ENCODE results near the gene MAPT. TPM values are rescaled to one million over a fixed set of nuclear protein-coding genes. Genes with fewer than 3 reads are reported as not detected.

MAPT gene
- total RNA-seq, 1 donor from 2014 or later = 3.5 TPM

DNA sequence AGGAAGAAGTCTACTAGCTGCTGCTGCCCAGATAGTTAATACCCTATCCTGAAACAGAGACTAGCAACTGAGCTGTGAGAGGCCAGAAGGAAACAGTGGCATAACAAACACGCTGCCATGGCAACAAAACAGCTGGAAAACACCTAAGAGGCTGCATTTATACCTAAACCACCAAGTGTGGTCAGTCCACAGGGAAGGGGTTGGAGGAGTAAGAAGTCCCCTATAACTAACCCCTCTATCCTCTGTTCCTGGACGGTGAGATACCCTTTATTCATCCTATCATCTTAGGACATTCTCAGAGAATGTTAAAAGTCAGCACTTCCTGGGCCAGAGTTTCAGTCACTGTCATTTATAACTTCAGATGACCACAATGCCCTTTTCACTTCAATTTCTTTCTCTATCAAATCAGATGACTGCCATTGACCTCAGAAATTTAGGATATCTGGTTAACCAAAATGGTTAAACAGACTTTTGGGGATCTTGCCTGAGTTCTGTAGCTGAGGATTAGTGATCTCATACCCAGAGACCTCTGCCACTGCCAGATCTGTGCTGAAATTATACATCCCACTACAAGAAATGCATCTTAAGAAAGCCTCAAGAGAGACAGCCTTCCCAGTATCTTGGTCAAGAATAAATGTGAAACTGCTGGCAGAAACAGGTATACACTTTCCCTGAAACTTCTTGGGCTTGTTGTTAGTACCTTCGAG, 140.9 kb downstream of the MAPT start:
- no peaks in the 10 kb centered on the region for H3K27me3 Mint-ChIP-seq
- TF ChIP-seq, protein P1, sequence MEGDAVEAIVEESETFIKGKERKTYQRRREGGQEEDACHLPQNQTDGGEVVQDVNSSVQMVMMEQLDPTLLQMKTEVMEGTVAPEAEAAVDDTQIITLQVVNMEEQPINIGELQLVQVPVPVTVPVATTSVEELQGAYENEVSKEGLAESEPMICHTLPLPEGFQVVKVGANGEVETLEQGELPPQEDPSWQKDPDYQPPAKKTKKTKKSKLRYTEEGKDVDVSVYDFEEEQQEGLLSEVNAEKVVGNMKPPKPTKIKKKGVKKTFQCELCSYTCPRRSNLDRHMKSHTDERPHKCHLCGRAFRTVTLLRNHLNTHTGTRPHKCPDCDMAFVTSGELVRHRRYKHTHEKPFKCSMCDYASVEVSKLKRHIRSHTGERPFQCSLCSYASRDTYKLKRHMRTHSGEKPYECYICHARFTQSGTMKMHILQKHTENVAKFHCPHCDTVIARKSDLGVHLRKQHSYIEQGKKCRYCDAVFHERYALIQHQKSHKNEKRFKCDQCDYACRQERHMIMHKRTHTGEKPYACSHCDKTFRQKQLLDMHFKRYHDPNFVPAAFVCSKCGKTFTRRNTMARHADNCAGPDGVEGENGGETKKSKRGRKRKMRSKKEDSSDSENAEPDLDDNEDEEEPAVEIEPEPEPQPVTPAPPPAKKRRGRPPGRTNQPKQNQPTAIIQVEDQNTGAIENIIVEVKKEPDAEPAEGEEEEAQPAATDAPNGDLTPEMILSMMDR (conservative IDR thresholded peaks at IDR 0.05) = no peak
- DNase-seq (ENCODE audit: extremely low spot score, unreplicated experiment) = no peak
- no peaks in the 10 kb centered on the region for H3K4me1 Mint-ChIP-seq (ENCODE audit: unreplicated experiment)
- no peaks in the 10 kb centered on the region for H3K9me3 Mint-ChIP-seq
- peaks cover 38% of the 10 kb centered on the region for H3K36me3 Mint-ChIP-seq
- peak overlapping the region; percentile 1 for H3K27ac Mint-ChIP-seq
- no peak overlapping the region for H3K4me3 Mint-ChIP-seq

DNA sequence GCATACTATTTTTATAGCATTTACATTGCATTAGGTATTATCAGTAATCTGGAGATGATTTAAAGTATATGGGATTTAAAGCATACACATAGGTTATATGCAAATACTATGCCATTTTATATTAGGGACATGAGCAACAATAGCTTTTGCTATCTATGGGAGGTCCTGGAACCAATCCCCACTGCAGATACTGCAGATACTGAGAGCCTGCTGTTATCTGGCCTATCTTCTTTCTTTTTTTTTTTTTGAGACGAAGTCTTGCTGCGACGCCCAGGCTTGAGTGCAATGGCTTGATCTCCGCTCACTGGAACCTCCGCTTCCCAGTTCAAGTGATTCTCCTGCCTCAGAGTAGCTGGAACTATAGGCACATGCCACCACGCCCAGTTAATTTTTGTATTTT, 142.1 kb downstream of the MAPT start:
- Mint-ChIP-seq H3K9me3 (no peaks in the 10 kb centered on the region), H3K4me3 (no peak overlapping the region), H3K27me3 (no peaks in the 10 kb centered on the region), H3K27ac (no peak overlapping the region), H3K36me3 (peaks cover 30% of the 10 kb centered on the region), H3K4me1 (ENCODE audit: unreplicated experiment) (no peaks in the 10 kb centered on the region)
- TF ChIP-seq, protein P1 (conservative IDR thresholded peaks at IDR 0.05) = no peak
- no peak for DNase-seq (ENCODE audit: extremely low spot score, unreplicated experiment)

- no peaks in the 10 kb centered on the region for H3K27me3 Mint-ChIP-seq
- H3K4me1 Mint-ChIP-seq (ENCODE audit: unreplicated experiment) = no peaks in the 10 kb centered on the region
- H3K36me3 Mint-ChIP-seq = peaks cover 23% of the 10 kb centered on the region
- TF ChIP-seq, protein P1 (conservative IDR thresholded peaks at IDR 0.05) = no peak
- H3K9me3 Mint-ChIP-seq = no peaks in the 10 kb centered on the region
- no peak for DNase-seq (ENCODE audit: extremely low spot score, unreplicated experiment)
- H3K4me3 Mint-ChIP-seq = no peak overlapping the region
- H3K27ac Mint-ChIP-seq = peak overlapping the region; percentile 1
Observed at GRCh38 chr17:46037722-46038255, 143.4 kb downstream of the MAPT start.

DNA sequence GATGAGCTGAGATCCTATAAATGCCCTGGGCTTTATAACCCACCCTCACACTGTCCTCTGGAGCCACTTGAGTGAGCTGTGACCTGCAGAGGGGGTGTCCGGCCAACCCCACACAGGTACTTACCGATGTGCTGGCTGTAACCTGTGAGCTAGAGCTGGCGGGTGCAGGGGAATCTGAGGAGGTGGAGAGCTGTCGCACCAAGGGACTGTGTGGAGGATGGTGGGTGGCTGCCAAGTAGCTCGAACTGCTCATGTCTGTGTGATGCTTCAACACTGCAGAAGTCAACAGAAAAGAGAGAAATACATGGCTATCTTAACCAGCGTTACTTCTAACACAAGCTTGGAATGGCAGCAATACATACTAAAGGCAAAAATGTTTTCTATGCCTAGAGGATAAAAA, 144.1 kb downstream of the MAPT start:
- peaks cover 26% of the 10 kb centered on the region for H3K36me3 Mint-ChIP-seq
- H3K4me1 Mint-ChIP-seq (ENCODE audit: unreplicated experiment) = peaks cover 3% of the 10 kb centered on the region
- H3K4me3 Mint-ChIP-seq = no peak overlapping the region
- no peaks in the 10 kb centered on the region for H3K9me3 Mint-ChIP-seq
- H3K27ac Mint-ChIP-seq = peak overlapping the region; percentile 1
- no peak for DNase-seq (ENCODE audit: extremely low spot score, unreplicated experiment)
- TF ChIP-seq, protein P1 (conservative IDR thresholded peaks at IDR 0.05) = no peak
- H3K27me3 Mint-ChIP-seq = no peaks in the 10 kb centered on the region

DNA sequence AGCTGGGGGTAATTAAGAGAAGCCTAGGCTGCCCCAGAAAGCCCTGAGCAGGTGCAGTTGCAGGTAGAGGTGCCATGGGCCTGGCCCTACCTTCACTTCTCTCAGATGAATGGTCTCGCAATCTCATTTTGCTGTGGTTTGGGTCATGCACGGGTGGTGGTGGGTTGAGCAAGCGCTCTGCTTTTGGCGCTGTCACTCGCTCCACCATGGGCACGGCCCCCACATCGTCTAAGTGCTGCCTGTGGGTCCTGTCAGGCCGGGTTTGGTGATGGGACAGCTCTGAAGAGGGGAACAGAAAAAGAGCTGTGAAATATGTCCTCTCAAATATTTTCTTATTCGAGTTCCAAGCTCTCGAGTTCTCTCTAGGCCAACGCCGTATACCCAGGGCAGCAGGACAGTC, 144.6 kb downstream of the MAPT start:
- no peak overlapping the region for H3K27ac Mint-ChIP-seq
- H3K36me3 Mint-ChIP-seq = peaks cover 30% of the 10 kb centered on the region
- TF ChIP-seq, protein P1 (conservative IDR thresholded peaks at IDR 0.05) = no peak
- no peak for DNase-seq (ENCODE audit: extremely low spot score, unreplicated experiment)
- H3K4me1 Mint-ChIP-seq (ENCODE audit: unreplicated experiment) = peaks cover 7% of the 10 kb centered on the region
- H3K4me3 Mint-ChIP-seq = no peak overlapping the region
- H3K9me3 Mint-ChIP-seq = no peaks in the 10 kb centered on the region
- H3K27me3 Mint-ChIP-seq = no peaks in the 10 kb centered on the region
